ENCODE data around the gene ATXN10.
"Not testable (repeated sequence)": the region's sequence is repeated elsewhere in the genome, so short reads cannot be mapped to it uniquely, and the experiment has no call there.

ATXN10 gene

GRCh38 chr22:45671783-45672563 is at the start of gene ATXN10:
ATXN10 (plus strand) TSS chr22:45671834; CDS start chr22:45672064, 230 bp downstream.
- peak; percentile 73 for DNase-seq (ENCODE audit: low spot score)

GRCh38 chr22:45621836-45622600 is 49.6 kb upstream of the ATXN10 start:
- DNase-seq (ENCODE audit: low spot score): no peak

- not testable (repeated sequence) for DNase-seq (ENCODE audit: low spot score)
Measured at GRCh38 chr22:45623464-45624145, 48.0 kb upstream of the ATXN10 start.

GRCh38 chr22:45626198-45626651 is 45.4 kb upstream of the ATXN10 start:
- DNase-seq (ENCODE audit: low spot score): no peak

- no peak for DNase-seq (ENCODE audit: low spot score)
Measured at GRCh38 chr22:45627489-45628233, 44.0 kb upstream of the ATXN10 start.

- DNase-seq (ENCODE audit: low spot score): no peak
Measured at GRCh38 chr22:45628515-45628914, 43.1 kb upstream of the ATXN10 start.

- no peak for DNase-seq (ENCODE audit: low spot score)
Measured at GRCh38 chr22:45629469-45630089, 42.1 kb upstream of the ATXN10 start.

GRCh38 chr22:45630436-45630835 is 41.2 kb upstream of the ATXN10 start:
- DNase-seq (ENCODE audit: low spot score): no peak

- DNase-seq (ENCODE audit: low spot score): no peak
Measured at GRCh38 chr22:45631140-45631840, 40.3 kb upstream of the ATXN10 start.

GRCh38 chr22:45631841-45632238 is 39.8 kb upstream of the ATXN10 start:
- DNase-seq (ENCODE audit: low spot score): no peak

GRCh38 chr22:45632791-45633515 is 38.7 kb upstream of the ATXN10 start:
- no peak for DNase-seq (ENCODE audit: low spot score)

- no peak for DNase-seq (ENCODE audit: low spot score)
Measured at GRCh38 chr22:45636683-45637082, 35.0 kb upstream of the ATXN10 start.

- no peak for DNase-seq (ENCODE audit: low spot score)
Measured at GRCh38 chr22:45638197-45638596, 33.4 kb upstream of the ATXN10 start.

- DNase-seq (ENCODE audit: low spot score): peak; percentile 47
Measured at GRCh38 chr22:45638834-45639746, 32.5 kb upstream of the ATXN10 start.

GRCh38 chr22:45639747-45640102 is 31.9 kb upstream of the ATXN10 start:
- no peak for DNase-seq (ENCODE audit: low spot score)

- DNase-seq (ENCODE audit: low spot score): no peak
Measured at GRCh38 chr22:45640291-45640940, 31.2 kb upstream of the ATXN10 start.

- no peak for DNase-seq (ENCODE audit: low spot score)
Measured at GRCh38 chr22:45640941-45641621, 30.6 kb upstream of the ATXN10 start.

GRCh38 chr22:45642986-45643385 is 28.6 kb upstream of the ATXN10 start:
- no peak for DNase-seq (ENCODE audit: low spot score)
